Astrocyte (in vitro differentiated cells and primary cell): ENCODE data around the gene INPP5A.

Experiments used
- EZH2 ChIP-seq: IDR thresholded peaks from 2 replicates; pipeline ENCODE4 v1.6.1; 2012; ENCODE audit warnings: mild to moderate bottlenecking, low read length, inconsistent platforms; ENCODE audit not compliant: insufficient read depth
- TF ChIP-seq, protein P1 (sequence below): IDR thresholded peaks from 2 replicates; pipeline ENCODE4 v1.5.1; 2011; ENCODE audit warnings: low read depth, mild to moderate bottlenecking, inconsistent platforms, low read length, moderate library complexity; ENCODE audit not compliant: insufficient read depth

DNA sequence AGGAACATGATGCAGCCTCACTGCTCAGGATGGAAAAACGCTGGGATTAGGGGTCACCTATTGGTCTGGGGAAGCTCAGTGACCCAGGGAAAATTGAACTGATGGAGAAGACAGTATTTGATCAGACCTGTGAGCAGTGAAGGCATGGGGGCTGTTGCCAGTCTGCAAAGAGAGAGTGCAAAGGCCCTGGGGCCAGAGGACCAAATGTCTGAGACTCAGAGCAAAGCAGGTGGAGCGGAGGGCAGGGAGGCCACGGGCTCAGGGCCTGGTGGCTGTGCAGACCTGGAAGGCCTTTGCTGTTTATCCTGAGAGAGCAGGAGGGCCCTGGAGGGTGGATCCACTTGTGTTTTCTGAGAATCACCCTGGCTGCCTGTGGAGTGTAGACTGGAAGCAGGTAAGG is 67.1 kb downstream of the INPP5A start:
- TF ChIP-seq, protein P1, sequence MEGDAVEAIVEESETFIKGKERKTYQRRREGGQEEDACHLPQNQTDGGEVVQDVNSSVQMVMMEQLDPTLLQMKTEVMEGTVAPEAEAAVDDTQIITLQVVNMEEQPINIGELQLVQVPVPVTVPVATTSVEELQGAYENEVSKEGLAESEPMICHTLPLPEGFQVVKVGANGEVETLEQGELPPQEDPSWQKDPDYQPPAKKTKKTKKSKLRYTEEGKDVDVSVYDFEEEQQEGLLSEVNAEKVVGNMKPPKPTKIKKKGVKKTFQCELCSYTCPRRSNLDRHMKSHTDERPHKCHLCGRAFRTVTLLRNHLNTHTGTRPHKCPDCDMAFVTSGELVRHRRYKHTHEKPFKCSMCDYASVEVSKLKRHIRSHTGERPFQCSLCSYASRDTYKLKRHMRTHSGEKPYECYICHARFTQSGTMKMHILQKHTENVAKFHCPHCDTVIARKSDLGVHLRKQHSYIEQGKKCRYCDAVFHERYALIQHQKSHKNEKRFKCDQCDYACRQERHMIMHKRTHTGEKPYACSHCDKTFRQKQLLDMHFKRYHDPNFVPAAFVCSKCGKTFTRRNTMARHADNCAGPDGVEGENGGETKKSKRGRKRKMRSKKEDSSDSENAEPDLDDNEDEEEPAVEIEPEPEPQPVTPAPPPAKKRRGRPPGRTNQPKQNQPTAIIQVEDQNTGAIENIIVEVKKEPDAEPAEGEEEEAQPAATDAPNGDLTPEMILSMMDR, result no peak
- no peak for TF ChIP-seq EZH2
